Heart right ventricle (tissue), 16 donors: ENCODE data around the gene C1orf105. TPM values are rescaled to one million over a fixed set of nuclear protein-coding genes. Genes with fewer than 3 reads are reported as not detected.

ENCODE experiments used
- ATAC-seq, 8 donors: fragments of 200-7000 bp; cut with Tn5 transposase; one replicate each; pipeline ENCODE4 v1.9.1; 2020; ENCODE audit warnings: mild to moderate bottlenecking in 8 of 8, moderate library complexity in 8 of 8, moderate number of reproducible peaks in 1 of 8
- DNase-seq, 2 donors: peaks; one replicate each; pipeline ENCODE4 v3.0.0-alpha.2; 2020
- H3K27ac ChIP-seq, 10 donors: fragments of 200-600 bp; sonication (generic) in 2 of 10; one replicate each; pipeline versions ENCODE4 v1.5.0 to v1.8.0; 2020 to 2022; ENCODE audit warnings: mild to moderate bottlenecking in 3 of 10
- H3K27me3 ChIP-seq, 7 donors: fragments of 200-600 bp; one replicate each; pipeline ENCODE4 v1.8.0; 2021 to 2022; ENCODE audit warnings: mild to moderate bottlenecking in 2 of 7
- H3K36me3 ChIP-seq, 9 donors: fragments of 200-600 bp; sonication (generic) in 1 of 9; one replicate each; pipeline versions ENCODE4 v1.5.0 to v1.8.0; 2020 to 2022; ENCODE audit warnings: mild to moderate bottlenecking in 2 of 9
- H3K4me1 ChIP-seq, 9 donors: fragments of 200-600 bp; sonication (generic) in 1 of 9; one replicate each; pipeline versions ENCODE4 v1.5.0 to v1.8.0; 2020 to 2022; ENCODE audit warnings: mild to moderate bottlenecking in 4 of 9
- H3K4me3 ChIP-seq, 10 donors: fragments of 200-600 bp; sonication (generic) in 2 of 10; one replicate each; pipeline versions ENCODE4 v1.5.0 to v1.8.0; 2020 to 2022; ENCODE audit warnings: mild to moderate bottlenecking in 7 of 10, moderate library complexity in 2 of 10
- H3K9me3 ChIP-seq, 11 donors: fragments of 200-600 bp in 10 of 11; sonication (generic) in 2 of 11; one replicate each; pipeline versions ENCODE4 v1.5.0 to v1.8.0; 2013 to 2022; ENCODE audit warnings: mild to moderate bottlenecking in 2 of 11, control low read depth in 1 of 11, moderate library complexity in 1 of 11
- CTCF ChIP-seq, 9 donors: fragments of 200-600 bp; sonication (generic) in 2 of 9; IDR thresholded peaks; one replicate each; pipeline versions ENCODE4 v1.5.0 to v1.8.0; 2021 to 2022; ENCODE audit warnings: antibody characterized with exemption in 9 of 9, mild to moderate bottlenecking in 5 of 9, moderate library complexity in 1 of 9
- WGBS, 2 donors: extraction: QIAGEN DNeasy Blood & Tissue Kit; methylation state at CpG; one replicate each; pipeline ENCODE4 v1.1.7; 2013; ENCODE audit warnings: inconsistent platforms in 1 of 2; 5-methylcytosine and 5-hydroxymethylcytosine counted together
- intact Hi-C, 10 donors: fragments of 100-400 bp; cut with DNase I; formaldehyde crosslinking; loops; one replicate each; pipeline versions ENCODE4 v1.11.1 to v1.14.2; 2022
- polyA plus RNA-seq, 2 donors: library from polyadenylated mRNA; stranded (reverse); fragments of 200-250 nt; gene quantifications; one replicate each; pipeline ENCODE4 v1.2.3, GENCODE V29; 2013
- total RNA-seq, 10 donors: library from RNA; stranded (reverse); fragmentation: NEBNext Ultra II Directional in 3 of 10; extraction: Animal tissue kit (Norgen Biotek cat#: 25700) in 3 of 10; gene quantifications; one replicate each; pipeline versions ENCODE4 v1.2.1 to v1.2.4, GENCODE V29; 2021 to 2023
- donor health status: Arrhythmogenic right ventricular cardiomyopathy.
- donor health status: ischemic (EF 13 %, LVEDD 7.1; RV severe dilation, severe dysfunction).
- donor health status: healthy with polysubstance abuse.
- donor health status: DM: no; HTN: yes; CAD: no.
- donor health status: DM: no; HTN: no; CAD: no.
- donor health status: ischemic (EF 25% LVEDD 6.9; RV normal size, moderate dysfunction).
- donor health status: ischemic (EF 25% LVEDD 5.7; RV mildly dilated, moderate dysfunction).
- donor health status: healthy.
- donor health status: DM: yes; HTN: yes; CAD: no.
- donor health status: Ischemic cardiomyopathy.
- donor health status: ischemic (EF 35%, LVEDD 5.7; RV mildly dilated, moderate dysfunction).
- donor health status: nonischemic (EF 11% LVEDD 7.7; RV severe dilation, severe dysfunction).
- donor health status: DM: yes; HTN: yes; CAD: no.
- donor health status: PGD.
- donor health status: ischemic (EF 29% LVEDD 5.4; RV normal size, mild dysfunction).
- donor health status: nonischemic (EF 23%, LVEDD 6.1; RV moderate dilation, normal function).

The C1orf105 gene
- total and polyA plus RNA-seq, 12 donors = 1.1 to 52.7 (median 8.6) TPM

DNA sequence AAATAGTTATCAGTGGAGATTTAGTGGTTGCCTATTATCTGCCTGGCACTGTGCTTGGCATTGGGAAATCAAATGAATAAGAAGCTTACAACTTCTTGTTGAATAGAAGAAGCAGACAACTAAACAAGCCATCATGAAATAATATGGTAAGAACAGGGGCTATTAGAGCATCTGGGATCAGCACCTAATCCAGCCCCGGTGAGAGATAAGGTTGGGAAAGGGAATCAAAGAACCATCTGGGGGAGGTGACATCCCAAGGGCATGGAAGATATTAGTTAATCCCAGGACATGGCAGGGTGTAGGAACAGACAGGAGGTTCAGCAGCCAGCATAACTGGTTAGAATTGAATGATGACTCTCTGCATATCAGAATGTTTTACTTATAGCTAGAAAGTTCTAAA lies 76.2 kb downstream of the C1orf105 start:
- no peaks in the 10 kb centered on the region for H3K9me3 ChIP-seq
- no peaks in the 10 kb centered on the region for H3K36me3 ChIP-seq
- no peak for TF ChIP-seq CTCF (IDR thresholded peaks at IDR 0.05)
- intact Hi-C loops = no loop called here
- DNase-seq (no peak), ATAC-seq (no peak)
- no peaks in the 10 kb centered on the region for H3K27me3 ChIP-seq
- H3K27ac ChIP-seq = peak overlapping the region in 3 of 10 donors; percentile 29 to 62 (median 45)
- H3K4me1 ChIP-seq = peaks cover 0 to 37% (median 5%) of the 10 kb centered on the region in 9 donors
- WGBS, 2 donors = 18 to 19% methylated on average over 1 of the region's 1 CpG
- H3K4me3 ChIP-seq = no peak overlapping the region

- peak overlapping the region in 4 of 10 donors; percentile 10 to 62 (median 37) for H3K27ac ChIP-seq
- TF ChIP-seq CTCF (IDR thresholded peaks at IDR 0.05) = no peak
- H3K36me3 ChIP-seq = no peaks in the 10 kb centered on the region
- intact Hi-C loops = no loop called here
- peak; percentile 4 to 6 for DNase-seq
- H3K9me3 ChIP-seq = no peaks in the 10 kb centered on the region
- 20 to 24% methylated on average over 5 of the region's 5 CpGs for WGBS, 2 donors
- peak in 5 of 8 donors; percentile 24 to 64 (median 63) for ATAC-seq
- no peak overlapping the region for H3K4me3 ChIP-seq
- peaks cover 0 to 37% (median 5%) of the 10 kb centered on the region in 9 donors for H3K4me1 ChIP-seq
- no peaks in the 10 kb centered on the region for H3K27me3 ChIP-seq
These were observed 76.7 kb downstream of the C1orf105 start for GRCh38 chr1:172497230-172497629.

- no peak for DNase-seq
- Histone ChIP-seq H3K4me3 (no peak overlapping the region), H3K27ac (no peak overlapping the region), H3K4me1 (peaks cover 0 to 37% (median 5%) of the 10 kb centered on the region in 9 donors), H3K36me3 (no peaks in the 10 kb centered on the region), H3K9me3 (no peaks in the 10 kb centered on the region), H3K27me3 (no peaks in the 10 kb centered on the region)
- ATAC-seq = no peak
- no peak for TF ChIP-seq CTCF (IDR thresholded peaks at IDR 0.05)
- intact Hi-C loops = no loop called here
- WGBS, 2 donors = 93 to 96% methylated on average over 2 of the region's 2 CpGs
These were observed 78.4 kb downstream of the C1orf105 start for GRCh38 chr1:172498857-172499256.

GRCh38 chr1:172499636-172500141 lies 79.2 kb downstream of the C1orf105 start:
- H3K27ac ChIP-seq = no peak overlapping the region
- ATAC-seq = peak in 4 of 8 donors; percentile 17 to 79 (median 42)
- peaks cover 0 to 37% (median 5%) of the 10 kb centered on the region in 9 donors for H3K4me1 ChIP-seq
- DNase-seq = peak; percentile 6 to 9
- H3K36me3 ChIP-seq = no peaks in the 10 kb centered on the region
- H3K9me3 ChIP-seq = no peaks in the 10 kb centered on the region
- no peaks in the 10 kb centered on the region for H3K27me3 ChIP-seq
- no peak for TF ChIP-seq CTCF (IDR thresholded peaks at IDR 0.05)
- no peak overlapping the region for H3K4me3 ChIP-seq
- 74 to 87% methylated on average over 3 of the region's 3 CpGs for WGBS, 2 donors
- intact Hi-C loops = no loop called here
